GM12878 (cell line): ENCODE measurements around the gene SOX2. TPM values are rescaled to one million over a fixed set of nuclear protein-coding genes. Genes with fewer than 3 reads are reported as not detected.

ENCODE experiments used
- ATAC-seq: fragments of 200-7000 bp; cut with Tn5 transposase; 3 replicates; pipeline ENCODE4 v1.9.1; 2020; ENCODE audit warnings: mild to moderate bottlenecking, moderate library complexity
- BruUV-seq: library from RNA; stranded (reverse); fragments of 400-500 nt; replicated peaks from 2 replicates; lab custom pipeline; 2021; lab: Mats Ljungman, UMichigan
- CTCF ChIA-PET: fragments of 300-600 bp; sonication (Branson Sonifier 250); formaldehyde crosslinking; extraction: SDS; loops from one replicate; lab custom pipeline; 2021; ENCODE audit warnings: inconsistent platforms; lab: Yijun Ruan, JAX
- POLR2A ChIA-PET: fragments of 350-600 bp; formaldehyde crosslinking; extraction: SDS; loops from one replicate; lab custom pipeline; 2021; ENCODE audit warnings: inconsistent platforms; lab: Charles Lee
- RAD21 ChIA-PET: fragments of 300-600 bp; sonication (Branson Sonifier 250); formaldehyde crosslinking; loops from one replicate; lab custom pipeline; 2023; ENCODE audit warnings: antibody characterized with exemption; ENCODE audit not compliant: unreplicated experiment; lab: Charles Lee
- SMC1A ChIA-PET: fragments of 300-600 bp; sonication (Branson Sonifier 250); formaldehyde crosslinking; loops from one replicate; lab custom pipeline; 2023; ENCODE audit not compliant: unreplicated experiment, uncharacterized antibody; lab: Charles Lee
- DNase-seq: peaks from one replicate; pipeline ENCODE4 v3.0.0-alpha.2; 2011; ENCODE audit warnings: low read depth, low spot score
- FAIRE-seq: peaks from 3 replicates; lab custom pipeline; 2011; peaks lifted over from hg19 to GRCh38; lab: Jason Lieb, UNC
- H2AFZ ChIP-seq: 2 replicates; pipeline ENCODE4 v1.6.0; 2011; ENCODE audit warnings: low read depth, low read length, control low read depth; ENCODE audit not compliant: control insufficient read depth
- H3K27ac ChIP-seq: 2 replicates; pipeline ENCODE4 v1.5.1; 2011; ENCODE audit warnings: control low read depth; ENCODE audit not compliant: control insufficient read depth, insufficient read depth
- H3K27me3 ChIP-seq, 2 experiments: replicated peaks in 1 of 2; 2 replicates each; pipeline versions ENCODE4 v1.6.0 to v1.6.1; 2011; ENCODE audit warnings: low read length in 1 of 2; ENCODE audit not compliant: control insufficient read depth in 2 of 2, insufficient read depth in 2 of 2
- H3K36me3 ChIP-seq, 2 experiments: 2 replicates each; pipeline ENCODE4 v1.5.1; 2011; ENCODE audit warnings: low read length in 1 of 2; ENCODE audit not compliant: control insufficient read depth in 2 of 2, insufficient read depth in 2 of 2
- H3K4me1 ChIP-seq: 2 replicates; pipeline ENCODE4 v1.6.1; 2011; ENCODE audit warnings: mild to moderate bottlenecking, low read length, moderate library complexity, mixed read lengths; ENCODE audit not compliant: control insufficient read depth, insufficient read depth
- H3K4me2 ChIP-seq: 2 replicates; pipeline ENCODE4 v1.6.0; 2011; ENCODE audit warnings: control low read depth; ENCODE audit not compliant: control insufficient read depth, insufficient read depth
- H3K4me3 ChIP-seq: fragments of 200-600 bp; sonication (generic); 2 replicates; pipeline ENCODE4 v1.5.1; 2016
- H3K79me2 ChIP-seq: 2 replicates; pipeline ENCODE4 v1.6.0; 2011; ENCODE audit warnings: low read length; ENCODE audit not compliant: control insufficient read depth, insufficient read depth
- H3K9ac ChIP-seq: 2 replicates; pipeline ENCODE4 v1.8.0; 2011; ENCODE audit warnings: low read length, control low read depth, mixed read lengths; ENCODE audit not compliant: control insufficient read depth, insufficient read depth
- H3K9me3 ChIP-seq: replicated peaks from 3 replicates; pipeline ENCODE4 v1.5.1; 2011; ENCODE audit warnings: mild to moderate bottlenecking, low read length; ENCODE audit not compliant: control insufficient read depth, insufficient read depth
- H4K20me1 ChIP-seq: 2 replicates; pipeline ENCODE4 v1.6.0; 2011; ENCODE audit not compliant: control insufficient read depth, insufficient read depth
- ATF7 ChIP-seq: fragments of 450-650 bp; IDR thresholded peaks from 2 replicates; pipeline ENCODE4 v1.6.1; 2016; ENCODE audit warnings: low read depth, mild to moderate bottlenecking
- BACH1 ChIP-seq: fragments of 450-650 bp; IDR thresholded peaks from 2 replicates; pipeline ENCODE4 v1.6.1; 2017; ENCODE audit warnings: mild to moderate bottlenecking, borderline replicate concordance
- CHD1 ChIP-seq: IDR thresholded peaks from 2 replicates; pipeline ENCODE4 v1.6.1; 2012; ENCODE audit warnings: low read depth, low read length, improper control_type of control experiment
- KLF5 ChIP-seq: fragments of 450-650 bp; IDR thresholded peaks from 2 replicates; pipeline ENCODE4 v1.6.1; 2014; ENCODE audit warnings: mild to moderate bottlenecking; ENCODE audit not compliant: partially characterized antibody
- NFXL1 ChIP-seq: fragments of 450-650 bp; IDR thresholded peaks from 2 replicates; pipeline ENCODE4 v1.6.1; 2017; ENCODE audit warnings: antibody characterized with exemption, mild to moderate bottlenecking, borderline replicate concordance
- NR2F1 ChIP-seq: fragments of 450-650 bp; conservative IDR thresholded peaks from 2 replicates; pipeline ENCODE4 v1.6.1; 2017; ENCODE audit warnings: mild to moderate bottlenecking
- POLR2A ChIP-seq: IDR thresholded peaks from 2 replicates; pipeline ENCODE4 v1.6.1; 2011; ENCODE audit warnings: low read depth, mild to moderate bottlenecking, low read length
- RAD21 ChIP-seq: IDR thresholded peaks from 2 replicates; pipeline ENCODE4 v1.6.1; 2011; ENCODE audit warnings: mild to moderate bottlenecking, low read depth, low read length, moderate library complexity; ENCODE audit not compliant: insufficient read depth
- STAT1 ChIP-seq: fragments of 450-650 bp; conservative IDR thresholded peaks from 2 replicates; pipeline ENCODE4 v1.6.1; 2014; ENCODE audit warnings: antibody characterized with exemption, mild to moderate bottlenecking
- TARDBP ChIP-seq: IDR thresholded peaks from 2 replicates; pipeline ENCODE4 v1.6.1; 2016; ENCODE audit warnings: borderline replicate concordance
- ZBED1 ChIP-seq: IDR thresholded peaks from 2 replicates; pipeline ENCODE4 v1.6.1; 2016; ENCODE audit warnings: borderline replicate concordance
- WGBS: methylation state at CpG from one replicate; pipeline ENCODE4 v1.1.6; 2016; ENCODE audit warnings: low lambda C conversion rate; ENCODE audit not compliant: insufficient replicate concordance, insufficient coverage; ENCODE audit errors: missing lambda C conversion rate; 5-methylcytosine and 5-hydroxymethylcytosine counted together
- in situ Hi-C: fragments of 300-500 bp; cut with MboI; formaldehyde crosslinking; loops from 9 replicates; pipeline ENCODE4 v1.14.3; 2018; ENCODE audit warnings: mixed read lengths
- intact Hi-C: fragments of 100-400 bp; cut with micrococcal nuclease; formaldehyde crosslinking; loops from one replicate; pipeline ENCODE4 v1.14.2; 2022; ENCODE audit not compliant: unreplicated experiment
- polyA plus RNA-seq, 11 experiments: library from polyadenylated mRNA; depleted of rRNA in 4 of 11; unstranded in 6 of 11; stranded (reverse) in 5 of 11; fragments of >200 nt; fragmentation: Nextera tagmentation in 4 of 11; fragmentation: Illumina TruSeq in 1 of 11; extraction: Ambion mirVana in 4 of 11; extraction: Trizol in 1 of 11; gene quantifications; 1 replicate in 1 of 11; 2 replicates in 10 of 11; pipeline versions ENCODE4 v1.2.1 to v1.2.3, GENCODE V29; 2011 to 2016; ENCODE audit warnings: inconsistent platforms in 2 of 11, missing spikeins in 2 of 11, low read depth in 1 of 11
- total RNA-seq, 4 experiments: library from RNA; depleted of rRNA in 3 of 4; stranded (reverse); fragments of >200 nt in 3 of 4; fragmentation: Illumina TruSeq in 1 of 4; extraction: Trizol in 1 of 4; gene quantifications; 2 replicates each; pipeline versions ENCODE4 v1.2.1 to v1.2.3, GENCODE V29; 2013 to 2021
- TF ChIP-seq, protein P1 (sequence below): IDR thresholded peaks from 2 replicates; pipeline ENCODE4 v1.6.1; 2012; ENCODE audit warnings: low read depth, low read length, improper control_type of control experiment
- TF ChIP-seq, protein P2 (sequence below): fragments of 450-650 bp; IDR thresholded peaks from 2 replicates; pipeline ENCODE4 v1.6.1; 2017; ENCODE audit warnings: mild to moderate bottlenecking, low read depth, inconsistent platforms; ENCODE audit not compliant: poor library complexity, severe bottlenecking

Gene SOX2
- total and polyA plus RNA-seq, 10 of the 15 experiments (the other 5 are each of a cell fraction or from before 2014, with no cell fraction given), result 0.06 to 0.10 (median 0.07) TPM; not detected in 6

DNA sequence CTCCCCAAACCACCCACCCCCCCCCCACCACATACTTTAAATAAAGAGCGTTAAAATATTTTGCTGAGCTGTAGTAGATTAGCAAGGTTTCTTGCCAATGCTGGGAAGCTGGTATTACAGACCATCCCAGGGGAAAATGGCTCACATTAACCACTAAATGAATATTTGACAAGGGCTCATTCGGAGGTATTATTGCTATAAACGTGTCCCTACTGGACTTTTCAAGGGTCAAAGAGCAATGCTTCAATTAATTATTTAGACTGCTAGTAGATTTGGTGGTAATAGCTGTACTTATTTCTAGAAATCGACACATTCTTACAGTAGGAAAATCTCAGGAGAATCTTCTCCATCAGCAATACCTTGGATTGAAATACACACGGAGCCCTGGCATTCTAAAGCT lies 5.2 kb downstream of the SOX2 start:
- peaks cover 9 to 33% of the 10 kb centered on the region in 2 experiments for H3K27me3 ChIP-seq
- H3K4me3 ChIP-seq, result no peak overlapping the region
- no peak overlapping the region for H3K4me2 ChIP-seq
- 0% methylated on average over 5 of the region's 5 CpGs for WGBS
- CTCF ChIA-PET, result interaction anchor here (1.9 kb wide), 1 partner anchor 16 kb away, joined by 6 read pairs; no protein-coding TSS in a partner anchor
- TF ChIP-seq ATF7 (no peak), STAT1 (no peak), NFXL1 (no peak), CHD1 (no peak), ZBED1 (no peak), BACH1 (no peak), KLF5 (no peak), RAD21 (no peak), POLR2A (no peak), NR2F1 (no peak), TARDBP (no peak)
- TF ChIP-seq, protein P1, sequence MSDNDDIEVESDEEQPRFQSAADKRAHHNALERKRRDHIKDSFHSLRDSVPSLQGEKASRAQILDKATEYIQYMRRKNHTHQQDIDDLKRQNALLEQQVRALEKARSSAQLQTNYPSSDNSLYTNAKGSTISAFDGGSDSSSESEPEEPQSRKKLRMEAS, result no peak
- TF ChIP-seq, protein P2, sequence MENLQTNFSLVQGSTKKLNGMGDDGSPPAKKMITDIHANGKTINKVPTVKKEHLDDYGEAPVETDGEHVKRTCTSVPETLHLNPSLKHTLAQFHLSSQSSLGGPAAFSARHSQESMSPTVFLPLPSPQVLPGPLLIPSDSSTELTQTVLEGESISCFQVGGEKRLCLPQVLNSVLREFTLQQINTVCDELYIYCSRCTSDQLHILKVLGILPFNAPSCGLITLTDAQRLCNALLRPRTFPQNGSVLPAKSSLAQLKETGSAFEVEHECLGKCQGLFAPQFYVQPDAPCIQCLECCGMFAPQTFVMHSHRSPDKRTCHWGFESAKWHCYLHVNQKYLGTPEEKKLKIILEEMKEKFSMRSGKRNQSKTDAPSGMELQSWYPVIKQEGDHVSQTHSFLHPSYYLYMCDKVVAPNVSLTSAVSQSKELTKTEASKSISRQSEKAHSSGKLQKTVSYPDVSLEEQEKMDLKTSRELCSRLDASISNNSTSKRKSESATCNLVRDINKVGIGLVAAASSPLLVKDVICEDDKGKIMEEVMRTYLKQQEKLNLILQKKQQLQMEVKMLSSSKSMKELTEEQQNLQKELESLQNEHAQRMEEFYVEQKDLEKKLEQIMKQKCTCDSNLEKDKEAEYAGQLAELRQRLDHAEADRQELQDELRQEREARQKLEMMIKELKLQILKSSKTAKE, result no peak
- TF ChIP-seq, all 136 proteins: peak for 0
- Histone ChIP-seq H3K79me2 (no peaks in the 10 kb centered on the region), H2AFZ (no peak overlapping the region), H3K27ac (no peak overlapping the region), H3K36me3 (no peaks in the 10 kb centered on the region), H4K20me1 (no peaks in the 10 kb centered on the region), H3K9ac (no peak overlapping the region), H3K4me1 (no peaks in the 10 kb centered on the region), H3K9me3 (no peaks in the 10 kb centered on the region)
- RAD21 ChIA-PET, result interaction anchor here (0.6 kb wide), 1 partner anchor 1121 kb away, joined by 3 read pairs; no protein-coding TSS in a partner anchor
- SMC1A ChIA-PET, result no interaction called here
- in situ Hi-C loops, result no loop called here
- POLR2A ChIA-PET, result no interaction called here
- no TSS peak for BruUV-seq
- DNase-seq, result no peak
- intact Hi-C loops, result no loop called here
- no peak for FAIRE-seq
- ATAC-seq, result no peak
